ENCODE measurements around the gene APOBEC4. TPM values are rescaled to one million over a fixed set of nuclear protein-coding genes. Genes with fewer than 3 reads are reported as not detected.

Gene APOBEC4
- total RNA-seq, 1 experiment from 2014 or later, result not detected

GRCh38 chr1:183635099-183635605 is 18.0 kb downstream of the APOBEC4 start:
- DNase-seq, result peak; percentile 53 to 60
- POLR2A ChIA-PET, result no interaction called here

GRCh38 chr1:183634429-183635065 is 18.6 kb downstream of the APOBEC4 start:
- intact Hi-C loops (cut with micrococcal nuclease; ENCODE audit: unreplicated experiment), result loop anchor here (5.0 to 10.0 kb wide), 2 partner anchors 178 to 420 kb away; partner anchors contain the start of gene TSEN15
- Mint-ChIP-seq H3K36me3 (ENCODE audit: insufficient read depth, unreplicated experiment) (peaks cover 34% of the 10 kb centered on the region), H3K4me3 (ENCODE audit: unreplicated experiment) (peak overlapping the region; percentile 91), H3K4me1 (ENCODE audit: low read depth, unreplicated experiment) (peaks cover 14% of the 10 kb centered on the region), H3K9me3 (ENCODE audit: unreplicated experiment) (no peaks in the 10 kb centered on the region), H3K27ac (ENCODE audit: unreplicated experiment) (peak overlapping the region; percentile 90), H3K27me3 (ENCODE audit: insufficient read depth, unreplicated experiment) (no peaks in the 10 kb centered on the region)
- H3K4me1 ChIP-seq, result peaks cover 31% of the 10 kb centered on the region
- H3K36me3 ChIP-seq (ENCODE audit: control insufficient read depth, insufficient read depth, low read length), result no peaks in the 10 kb centered on the region
- peak overlapping the region; percentile 78 for H3K4me3 ChIP-seq (ENCODE audit: low read depth, low read length)
- no peaks in the 10 kb centered on the region for H3K27me3 ChIP-seq (replicated peaks; ENCODE audit: control insufficient read depth, insufficient read depth, low read length)
- BruUV-seq (replicated peaks), result TSS peak; percentile 56
- CTCF ChIA-PET, result interaction anchor here (0.7 to 1.5 kb wide), 3 partner anchors 12 to 416 kb away, joined by 3 to 5 read pairs (median 3); no protein-coding TSS in a partner anchor
- POLR2A ChIA-PET, result interaction anchor here (0.7 kb wide), 1 partner anchor 32 kb away, joined by 6 read pairs; no protein-coding TSS in a partner anchor
- no peak for TF ChIP-seq CTCF (IDR thresholded peaks at IDR 0.05; ENCODE audit: insufficient read depth in 1 of 2, low read depth in 1 of 2, low read length in 1 of 2, severe bottlenecking in 1 of 2, unreplicated experiment in 1 of 2)
- H3K9me3 ChIP-seq, result no peaks in the 10 kb centered on the region
- DNase-seq, result no peak

More at GRCh38 chr1:183635099-183635605, 18.0 kb downstream of the APOBEC4 start:
- H3K4me3 ChIP-seq (ENCODE audit: low read depth, low read length), result peak overlapping the region; percentile 78
- TF ChIP-seq CTCF (IDR thresholded peaks at IDR 0.05; ENCODE audit: insufficient read depth in 1 of 2, low read depth in 1 of 2, low read length in 1 of 2, severe bottlenecking in 1 of 2, unreplicated experiment in 1 of 2), result no peak
- H3K36me3 ChIP-seq (ENCODE audit: control insufficient read depth, insufficient read depth, low read length), result no peaks in the 10 kb centered on the region
- Mint-ChIP-seq H3K9me3 (ENCODE audit: unreplicated experiment) (no peaks in the 10 kb centered on the region), H3K4me3 (ENCODE audit: unreplicated experiment) (peak overlapping the region; percentile 91), H3K36me3 (ENCODE audit: insufficient read depth, unreplicated experiment) (peaks cover 29% of the 10 kb centered on the region), H3K27me3 (ENCODE audit: insufficient read depth, unreplicated experiment) (no peaks in the 10 kb centered on the region), H3K4me1 (ENCODE audit: low read depth, unreplicated experiment) (peaks cover 19% of the 10 kb centered on the region), H3K27ac (ENCODE audit: unreplicated experiment) (peak overlapping the region; percentile 90)
- CTCF ChIA-PET, result interaction anchor here (1.4 kb wide), 1 partner anchor 12 kb away, joined by 3 read pairs; no protein-coding TSS in a partner anchor
- peaks cover 35% of the 10 kb centered on the region for H3K4me1 ChIP-seq
- H3K9me3 ChIP-seq, result no peaks in the 10 kb centered on the region
- intact Hi-C loops (cut with micrococcal nuclease; ENCODE audit: unreplicated experiment), result loop anchor here (5.0 to 10.0 kb wide), 2 partner anchors 177 to 420 kb away; partner anchors contain the start of gene TSEN15
- H3K27me3 ChIP-seq (replicated peaks; ENCODE audit: control insufficient read depth, insufficient read depth, low read length), result no peaks in the 10 kb centered on the region
- BruUV-seq (replicated peaks), result no TSS peak

GRCh38 chr1:183633676-183634343 is 19.3 kb downstream of the APOBEC4 start:
- ChIA-PET CTCF (interaction anchor here (0.7 to 1.5 kb wide), 5 partner anchors 11 to 66 kb away, joined by 3 to 5 read pairs (median 3); no protein-coding TSS in a partner anchor), POLR2A (no interaction called here)
- intact Hi-C loops (cut with micrococcal nuclease; ENCODE audit: unreplicated experiment), result loop anchor here (1.0 to 10.0 kb wide), 2 partner anchors 282 to 421 kb away; partner anchors contain the start of gene TSEN15
- Mint-ChIP-seq H3K4me3 (ENCODE audit: unreplicated experiment) (peak overlapping the region; percentile 91), H3K27ac (ENCODE audit: unreplicated experiment) (no peak overlapping the region), H3K4me1 (ENCODE audit: low read depth, unreplicated experiment) (peaks cover 14% of the 10 kb centered on the region), H3K27me3 (ENCODE audit: insufficient read depth, unreplicated experiment) (no peaks in the 10 kb centered on the region), H3K36me3 (ENCODE audit: insufficient read depth, unreplicated experiment) (peaks cover 41% of the 10 kb centered on the region), H3K9me3 (ENCODE audit: unreplicated experiment) (no peaks in the 10 kb centered on the region)
- Histone ChIP-seq H3K36me3 (ENCODE audit: control insufficient read depth, insufficient read depth, low read length) (no peaks in the 10 kb centered on the region), H3K27me3 (replicated peaks; ENCODE audit: control insufficient read depth, insufficient read depth, low read length) (no peaks in the 10 kb centered on the region), H3K4me1 (peaks cover 30% of the 10 kb centered on the region), H3K9me3 (no peaks in the 10 kb centered on the region), H3K4me3 (ENCODE audit: low read depth, low read length) (peak overlapping the region; percentile 78)
- peak; percentile 67 for TF ChIP-seq CTCF (IDR thresholded peaks at IDR 0.05; ENCODE audit: insufficient read depth in 1 of 2, low read depth in 1 of 2, low read length in 1 of 2, severe bottlenecking in 1 of 2, unreplicated experiment in 1 of 2)
- no TSS peak for BruUV-seq (replicated peaks)
- peak in 1 of 2 experiments; percentile 57 for DNase-seq
